Testis (tissue), 3 donors: ENCODE measurements around the gene TTC23L. TPM values are rescaled to one million over a fixed set of nuclear protein-coding genes. Genes with fewer than 3 reads are reported as not detected.

ENCODE experiments used
- DNase-seq: peaks from one replicate; pipeline ENCODE4 v3.0.0-alpha.2; 2019
- H3K27ac ChIP-seq, 2 donors: fragments of 200-600 bp; sonication (generic); one replicate each; pipeline ENCODE4 v1.5.1; 2019
- H3K27me3 ChIP-seq: fragments of 200-600 bp; sonication (generic); one replicate; pipeline ENCODE4 v1.5.1; 2019
- H3K36me3 ChIP-seq: fragments of 200-600 bp; sonication (generic); one replicate; pipeline ENCODE4 v1.5.1; 2017; ENCODE audit warnings: low read depth; ENCODE audit errors: missing control alignments
- H3K4me1 ChIP-seq: fragments of 200-600 bp; sonication (generic); one replicate; pipeline ENCODE4 v1.5.1; 2019
- H3K4me3 ChIP-seq, 2 donors: fragments of 200-600 bp; sonication (generic); one replicate each; pipeline ENCODE4 v1.5.1; 2017 to 2019
- H3K9me3 ChIP-seq: fragments of 200-600 bp; sonication (generic); one replicate; pipeline ENCODE4 v1.5.1; 2017
- POLR2A ChIP-seq: fragments of 450-650 bp; IDR thresholded peaks from one replicate; pipeline ENCODE4 v1.6.1; 2017; ENCODE audit warnings: antibody characterized with exemption, mild to moderate bottlenecking, moderate library complexity
- WGBS, 2 donors: methylation state at CpG; one replicate each; pipeline ENCODE4 v1.1.5; 2018; 5-methylcytosine and 5-hydroxymethylcytosine counted together
- intact Hi-C: fragments of 100-400 bp; cut with DNase I; formaldehyde crosslinking; loops from one replicate; pipeline ENCODE4 v1.15.1; 2023; ENCODE audit warnings: low total_unique reads
- polyA plus RNA-seq: library from polyadenylated mRNA; stranded (reverse); fragments of 350-450 nt; fragmentation: Illumina TruSeq; extraction: RNeasy Lipid Tissue Mini Kit (QIAGEN cat#74804); gene quantifications from one replicate; pipeline ENCODE4 v1.2.3, GENCODE V29; 2014; ENCODE audit warnings: low read depth, low replicate concordance; ENCODE audit not compliant: insufficient read depth
- total RNA-seq, 2 donors: library from RNA; depleted of rRNA; stranded (reverse); fragments of >200 nt; gene quantifications; one replicate each; pipeline ENCODE4 v1.2.3, GENCODE V29; 2016
- TF ChIP-seq, protein P1 (sequence below), 3 experiments: fragments of 450-650 bp in 2 of 3; fragments of 200-600 bp in 1 of 3; sonication (generic) in 1 of 3; IDR thresholded peaks; one replicate each; pipeline ENCODE4 v1.5.1; 2016 to 2019; ENCODE audit warnings: antibody characterized with exemption in 3 of 3, mild to moderate bottlenecking in 2 of 3, moderate library complexity in 1 of 3

Gene TTC23L
- total and polyA plus RNA-seq, 3 donors from 2014 or later: 16.9 to 60.6 (median 28.2) TPM

DNA sequence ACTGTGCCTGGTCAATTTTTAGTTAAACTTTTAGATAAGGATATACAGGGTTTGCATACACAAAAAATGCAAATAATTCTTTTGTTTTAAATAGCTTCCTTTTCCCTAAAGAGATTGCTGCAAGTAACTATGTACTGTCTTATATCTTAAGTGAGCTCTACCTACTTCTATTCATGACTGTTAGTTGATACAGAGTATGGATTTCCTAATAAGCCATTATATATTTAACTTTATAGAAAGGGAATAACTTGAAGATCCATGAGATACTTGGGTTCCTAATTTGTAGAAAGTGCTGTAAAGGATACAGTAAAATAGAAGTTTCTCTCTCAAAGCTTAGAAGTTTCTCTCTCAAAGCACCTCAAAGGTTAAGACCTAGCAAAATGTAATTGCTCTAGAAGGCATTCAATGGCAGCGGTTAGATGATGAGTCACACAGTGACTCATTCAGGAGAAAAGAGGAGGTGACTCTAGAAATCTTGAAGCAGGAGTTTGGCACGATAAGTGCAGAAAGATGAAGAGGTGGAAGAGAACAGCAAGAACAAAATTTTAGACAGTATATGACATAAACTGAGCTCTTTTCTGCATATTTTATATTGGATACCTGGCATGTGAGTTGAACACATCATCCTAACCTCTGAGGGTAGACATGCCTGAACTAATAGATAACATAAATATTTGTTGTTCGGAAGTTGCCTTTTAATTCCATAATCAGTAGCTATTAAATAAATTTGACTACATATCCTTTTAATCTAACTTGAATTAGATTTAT, 84.9 kb downstream of the TTC23L start:
- H3K4me1 ChIP-seq: no peaks in the 10 kb centered on the region
- intact Hi-C loops: no loop called here
- H3K27ac ChIP-seq: no peak overlapping the region
- H3K36me3 ChIP-seq: no peaks in the 10 kb centered on the region
- H3K9me3 ChIP-seq: no peaks in the 10 kb centered on the region
- no peaks in the 10 kb centered on the region for H3K27me3 ChIP-seq
- TF ChIP-seq POLR2A: no peak
- TF ChIP-seq, protein P1, sequence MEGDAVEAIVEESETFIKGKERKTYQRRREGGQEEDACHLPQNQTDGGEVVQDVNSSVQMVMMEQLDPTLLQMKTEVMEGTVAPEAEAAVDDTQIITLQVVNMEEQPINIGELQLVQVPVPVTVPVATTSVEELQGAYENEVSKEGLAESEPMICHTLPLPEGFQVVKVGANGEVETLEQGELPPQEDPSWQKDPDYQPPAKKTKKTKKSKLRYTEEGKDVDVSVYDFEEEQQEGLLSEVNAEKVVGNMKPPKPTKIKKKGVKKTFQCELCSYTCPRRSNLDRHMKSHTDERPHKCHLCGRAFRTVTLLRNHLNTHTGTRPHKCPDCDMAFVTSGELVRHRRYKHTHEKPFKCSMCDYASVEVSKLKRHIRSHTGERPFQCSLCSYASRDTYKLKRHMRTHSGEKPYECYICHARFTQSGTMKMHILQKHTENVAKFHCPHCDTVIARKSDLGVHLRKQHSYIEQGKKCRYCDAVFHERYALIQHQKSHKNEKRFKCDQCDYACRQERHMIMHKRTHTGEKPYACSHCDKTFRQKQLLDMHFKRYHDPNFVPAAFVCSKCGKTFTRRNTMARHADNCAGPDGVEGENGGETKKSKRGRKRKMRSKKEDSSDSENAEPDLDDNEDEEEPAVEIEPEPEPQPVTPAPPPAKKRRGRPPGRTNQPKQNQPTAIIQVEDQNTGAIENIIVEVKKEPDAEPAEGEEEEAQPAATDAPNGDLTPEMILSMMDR (IDR thresholded peaks at IDR 0.05): no peak
- 61 to 62% methylated on average over 3 of the region's 3 CpGs for WGBS, 2 donors
- no peak overlapping the region for H3K4me3 ChIP-seq
- no peak for DNase-seq

DNA sequence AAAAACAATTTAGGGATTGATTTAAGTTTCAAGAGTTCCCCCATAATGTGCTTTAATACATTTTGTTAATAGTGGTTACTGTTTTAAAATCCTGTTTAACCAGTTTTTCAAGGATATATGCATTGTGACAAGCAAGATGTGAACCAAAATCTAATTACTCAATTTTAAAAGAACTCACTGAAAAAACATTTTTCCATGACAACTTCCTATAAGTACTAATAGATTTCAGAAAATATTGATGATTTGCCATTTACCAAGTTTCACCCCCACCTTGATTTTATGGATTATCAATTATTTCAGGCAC, 85.5 kb downstream of the TTC23L start:
- intact Hi-C loops: no loop called here
- no peaks in the 10 kb centered on the region for H3K36me3 ChIP-seq
- TF ChIP-seq, protein P1 (IDR thresholded peaks at IDR 0.05): no peak
- TF ChIP-seq POLR2A: no peak
- no peaks in the 10 kb centered on the region for H3K4me1 ChIP-seq
- DNase-seq: no peak
- H3K9me3 ChIP-seq: no peaks in the 10 kb centered on the region
- no peak overlapping the region for H3K27ac ChIP-seq
- H3K27me3 ChIP-seq: no peaks in the 10 kb centered on the region
- no peak overlapping the region for H3K4me3 ChIP-seq

DNA sequence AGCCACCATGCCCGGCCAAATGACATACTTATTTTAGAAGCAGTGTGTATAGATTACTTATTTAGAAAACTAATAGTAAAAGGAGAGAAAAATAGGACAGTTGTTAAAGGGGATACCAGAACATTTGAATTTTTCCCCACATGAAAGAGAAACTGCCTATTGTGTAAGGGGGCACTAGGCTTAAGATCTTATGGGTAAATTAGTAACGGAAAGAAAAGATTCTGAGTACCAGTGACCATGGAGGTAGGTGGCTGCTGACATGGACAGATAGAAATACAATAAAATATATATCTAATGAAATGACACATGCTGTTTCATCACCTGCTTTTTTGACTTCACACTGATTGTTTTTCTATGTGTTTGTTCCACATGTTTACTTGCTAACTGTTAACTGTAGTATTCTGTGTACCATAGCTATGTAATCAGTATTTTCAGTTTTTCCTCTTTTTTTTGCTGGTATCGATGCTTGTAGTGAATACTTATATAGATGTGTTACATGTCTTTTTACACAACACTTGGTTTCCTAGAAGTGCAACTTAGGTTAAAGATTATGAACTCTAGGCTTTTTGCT, 87.4 kb downstream of the TTC23L start:
- no peak overlapping the region for H3K27ac ChIP-seq
- intact Hi-C loops: no loop called here
- H3K27me3 ChIP-seq: no peaks in the 10 kb centered on the region
- H3K9me3 ChIP-seq: no peaks in the 10 kb centered on the region
- TF ChIP-seq POLR2A: no peak
- TF ChIP-seq, protein P1 (IDR thresholded peaks at IDR 0.05): no peak
- no peak overlapping the region for H3K4me3 ChIP-seq
- peaks cover 12% of the 10 kb centered on the region for H3K4me1 ChIP-seq
- no peak for DNase-seq
- H3K36me3 ChIP-seq: no peaks in the 10 kb centered on the region
- WGBS, 2 donors: 89 to 93% methylated on average over 3 of the region's 3 CpGs

DNA sequence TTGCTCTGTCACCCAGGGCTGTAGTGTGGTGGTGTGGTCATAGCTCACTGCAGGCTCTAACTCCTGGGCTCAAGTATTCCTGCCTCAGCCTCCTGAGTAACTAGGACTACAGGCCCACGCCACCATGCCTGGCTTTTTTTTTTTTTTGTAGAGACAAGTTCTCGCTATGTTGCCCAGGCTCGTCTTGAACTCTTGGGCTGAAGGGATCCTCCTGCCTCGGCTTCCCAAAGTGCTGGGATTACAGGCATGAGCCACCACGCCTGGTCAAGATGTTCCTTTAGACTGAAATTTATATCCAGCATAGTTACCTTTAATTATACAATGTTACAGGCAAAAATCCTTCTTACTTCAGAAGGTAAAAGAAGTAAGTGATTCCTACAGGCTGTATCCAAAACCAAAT, 88.8 kb downstream of the TTC23L start:
- Histone ChIP-seq H3K27ac (no peak overlapping the region), H3K27me3 (no peaks in the 10 kb centered on the region), H3K4me3 (no peak overlapping the region), H3K4me1 (peaks cover 15% of the 10 kb centered on the region), H3K36me3 (no peaks in the 10 kb centered on the region), H3K9me3 (no peaks in the 10 kb centered on the region)
- TF ChIP-seq, protein P1 (IDR thresholded peaks at IDR 0.05): no peak
- TF ChIP-seq POLR2A: no peak
- no peak for DNase-seq
- intact Hi-C loops: no loop called here
- WGBS, 2 donors: 88 to 91% methylated on average over 5 of the region's 5 CpGs

DNA sequence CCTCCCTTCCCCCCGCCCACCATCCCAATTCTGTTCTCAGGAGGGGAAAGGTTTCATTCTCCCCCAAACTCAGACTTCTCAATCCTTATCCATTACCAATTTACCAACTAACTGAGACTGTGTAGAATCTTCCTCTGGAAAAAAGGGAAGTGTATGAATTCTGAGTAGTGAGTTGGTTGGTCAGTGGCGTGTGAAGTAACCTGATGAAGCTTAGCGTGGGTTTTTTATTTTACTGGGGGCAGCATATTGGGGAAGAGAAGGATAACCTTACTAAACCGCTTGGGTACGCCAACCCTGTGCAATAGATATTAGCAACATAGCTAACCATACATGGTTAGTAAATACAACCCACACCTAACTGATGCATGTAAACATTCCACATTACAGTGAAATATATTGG, 89.3 kb downstream of the TTC23L start:
- no peak overlapping the region for H3K4me3 ChIP-seq
- peak overlapping the region in 1 of 2 donors; percentile 96 for H3K27ac ChIP-seq
- 68 to 80% methylated on average over 5 of the region's 5 CpGs for WGBS, 2 donors
- H3K27me3 ChIP-seq: no peaks in the 10 kb centered on the region
- H3K4me1 ChIP-seq: peaks cover 15% of the 10 kb centered on the region
- H3K9me3 ChIP-seq: no peaks in the 10 kb centered on the region
- intact Hi-C loops: no loop called here
- TF ChIP-seq POLR2A: no peak
- TF ChIP-seq, protein P1 (IDR thresholded peaks at IDR 0.05): no peak
- DNase-seq: no peak
- no peaks in the 10 kb centered on the region for H3K36me3 ChIP-seq
